GM19043 (cell line): Measurements from ENCODE around the gene IP6K1.
"Not testable (repeated sequence)": the region's sequence is repeated elsewhere in the genome, so short reads cannot be mapped to it uniquely, and the experiment has no call there.

Source experiments
- ATAC-seq: cut with Tn5 transposase; IDR thresholded peaks from one replicate; pipeline ENCODE4 v1.9.1; 2021; ENCODE audit warnings: low read depth; ENCODE audit not compliant: unreplicated experiment

Gene IP6K1

GRCh38 chr3:49694409-49695070 is 91.8 kb downstream of the IP6K1 start:
- not testable (repeated sequence) for ATAC-seq

GRCh38 chr3:49691481-49691880 is 94.9 kb downstream of the IP6K1 start:
- ATAC-seq: not testable (repeated sequence)

- ATAC-seq: not testable (repeated sequence)
These were observed 95.5 kb downstream of the IP6K1 start for GRCh38 chr3:49690856-49691255.

- not testable (repeated sequence) for ATAC-seq
These were observed 96.3 kb downstream of the IP6K1 start for GRCh38 chr3:49689908-49690624.

- ATAC-seq: no peak
These were observed 97.1 kb downstream of the IP6K1 start, which contains the start of the genes MST1 and RNF123 for GRCh38 chr3:49689046-49689907. Gene MST1, minus strand, starts transcription at chr3:49689474. Its CDS starts 783 bp downstream, at chr3:49688691. Gene RNF123, plus strand, starts transcription at chr3:49689557. Its CDS starts 1,609 bp downstream, at chr3:49691166.

GRCh38 chr3:49688338-49689045 is 97.8 kb downstream of the IP6K1 start:
- ATAC-seq: not testable (repeated sequence)

GRCh38 chr3:49687424-49687795 is 98.9 kb downstream of the IP6K1 start:
- ATAC-seq: not testable (repeated sequence)

- not testable (repeated sequence) for ATAC-seq
These were observed 99.4 kb downstream of the IP6K1 start for GRCh38 chr3:49686769-49687423.

- not testable (repeated sequence) for ATAC-seq
These were observed 100.0 kb downstream of the IP6K1 start for GRCh38 chr3:49686346-49686745.

GRCh38 chr3:49685846-49686245 is 100.5 kb downstream of the IP6K1 start:
- not testable (repeated sequence) for ATAC-seq

GRCh38 chr3:49685103-49685502 is 101.2 kb downstream of the IP6K1 start:
- not testable (repeated sequence) for ATAC-seq

- ATAC-seq: not testable (repeated sequence)
These were observed 101.9 kb downstream of the IP6K1 start for GRCh38 chr3:49684453-49684852.

- no peak for ATAC-seq
These were observed 103.2 kb downstream of the IP6K1 start for GRCh38 chr3:49683162-49683561.

GRCh38 chr3:49681543-49681942 is 104.8 kb downstream of the IP6K1 start:
- no peak for ATAC-seq

GRCh38 chr3:49681232-49681522 is 105.2 kb downstream of the IP6K1 start:
- ATAC-seq: no peak

- ATAC-seq: no peak
These were observed 105.7 kb downstream of the IP6K1 start for GRCh38 chr3:49680493-49681231.

- ATAC-seq: no peak
These were observed 110.4 kb downstream of the IP6K1 start for GRCh38 chr3:49675912-49676311.

GRCh38 chr3:49674497-49674983 is 111.8 kb downstream of the IP6K1 start:
- peak; percentile 16 for ATAC-seq
